ENCODE data around the gene USP35. TPM values are rescaled to one million over a fixed set of nuclear protein-coding genes. Genes with fewer than 3 reads are reported as not detected.
"Not testable (repeated sequence)": the region's sequence is repeated elsewhere in the genome, so short reads cannot be mapped to it uniquely, and the experiment has no call there.

The USP35 gene
- total RNA-seq, 1 experiment from 2014 or later = 5.9 TPM

DNA sequence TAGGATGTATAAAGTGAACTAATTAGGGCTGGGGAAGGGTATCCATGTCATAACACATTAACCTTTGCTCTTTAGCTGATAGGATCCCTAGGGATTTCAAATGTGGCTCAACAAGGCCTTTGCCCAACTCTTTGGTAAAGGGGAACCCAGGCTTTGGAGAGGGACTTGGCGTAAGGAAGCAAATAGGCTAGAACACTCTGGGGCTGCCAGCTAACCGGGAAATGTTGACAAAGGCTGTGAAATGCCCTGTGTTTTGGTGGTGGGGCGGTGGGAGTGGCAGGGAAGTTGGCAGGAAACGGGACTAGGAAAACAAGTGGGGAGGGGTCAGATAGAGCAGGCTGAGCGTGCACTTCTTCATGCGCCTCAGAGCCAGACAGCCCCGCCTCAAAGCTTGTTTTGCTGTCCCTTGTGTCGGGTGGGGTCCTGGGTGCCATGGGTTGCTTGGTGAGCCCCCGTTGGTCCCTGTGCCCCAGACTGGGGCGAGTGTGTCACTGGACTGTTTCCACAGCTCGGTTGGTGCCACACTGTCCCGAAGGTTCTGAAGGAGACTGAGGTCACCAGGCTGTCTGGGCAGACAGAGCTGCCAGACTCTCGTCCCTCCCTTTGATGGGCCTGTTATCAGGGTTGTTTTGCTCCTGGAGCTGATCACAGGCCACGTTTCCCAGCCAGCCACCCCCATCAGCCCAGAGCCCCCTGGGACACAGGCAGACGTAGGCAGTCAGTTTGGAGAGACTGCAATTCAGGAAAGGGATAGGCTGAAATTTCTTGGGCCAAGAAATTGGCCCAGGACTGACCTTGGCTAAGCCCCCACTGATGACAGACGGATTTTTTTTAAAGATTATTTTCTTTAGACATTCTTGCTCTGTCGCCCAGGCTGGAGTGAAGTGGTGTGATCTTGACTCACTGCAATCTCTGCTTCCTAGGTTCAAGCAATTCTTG lies 19.9 kb upstream of the USP35 start:
- no peak for DNase-seq (ENCODE audit: low read depth)

GRCh38 chr11:78170413-78170812 lies 18.3 kb upstream of the USP35 start:
- DNase-seq (ENCODE audit: low read depth) = no peak

- DNase-seq (ENCODE audit: low read depth) = no peak
Measured at GRCh38 chr11:78170874-78171549, 17.7 kb upstream of the USP35 start.

DNA sequence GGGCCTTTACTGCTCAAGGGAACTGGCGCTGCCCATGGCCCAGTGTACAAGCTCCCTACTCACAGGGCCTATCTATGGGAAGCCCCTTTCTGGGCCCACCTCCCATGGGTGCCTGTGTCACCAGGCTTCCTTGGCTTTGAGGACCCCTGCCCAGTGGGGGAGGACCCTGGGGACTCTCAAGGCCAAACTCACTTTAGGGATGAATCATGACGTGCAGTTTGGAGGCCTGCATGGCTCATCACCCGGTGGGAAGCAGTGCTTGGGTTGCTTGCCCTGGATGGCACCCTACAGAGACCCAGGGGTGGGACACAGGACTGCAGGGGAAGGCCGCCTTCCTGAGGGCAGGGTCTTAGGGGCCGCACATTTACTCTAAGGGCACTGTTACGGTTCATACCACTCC lies 16.8 kb upstream of the USP35 start:
- no peak for DNase-seq (ENCODE audit: low read depth)

DNA sequence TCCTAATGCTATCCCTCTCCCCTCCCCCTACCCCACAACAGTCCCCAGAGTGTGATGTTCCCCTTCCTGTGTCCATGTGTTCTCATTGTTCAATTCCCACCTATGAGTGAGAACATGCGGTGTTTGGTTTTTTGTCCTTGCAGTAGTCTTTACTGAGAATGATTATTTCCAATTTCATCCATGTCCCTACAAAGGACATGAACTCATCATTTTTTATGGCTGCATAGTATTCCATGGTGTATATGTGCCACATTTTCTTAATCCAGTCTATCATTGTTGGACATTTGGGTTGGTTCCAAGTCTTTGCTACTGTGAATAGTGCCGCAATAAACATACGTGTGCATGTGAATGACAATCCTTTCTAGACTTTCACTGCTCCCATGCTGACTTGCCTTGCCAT lies 12.9 kb upstream of the USP35 start:
- not testable (repeated sequence) for DNase-seq (ENCODE audit: low read depth)

- DNase-seq (ENCODE audit: low read depth) = no peak
Measured at GRCh38 chr11:78176605-78177141, 12.0 kb upstream of the USP35 start.

GRCh38 chr11:78177216-78177615 lies 11.5 kb upstream of the USP35 start:
- no peak for DNase-seq (ENCODE audit: low read depth)

DNA sequence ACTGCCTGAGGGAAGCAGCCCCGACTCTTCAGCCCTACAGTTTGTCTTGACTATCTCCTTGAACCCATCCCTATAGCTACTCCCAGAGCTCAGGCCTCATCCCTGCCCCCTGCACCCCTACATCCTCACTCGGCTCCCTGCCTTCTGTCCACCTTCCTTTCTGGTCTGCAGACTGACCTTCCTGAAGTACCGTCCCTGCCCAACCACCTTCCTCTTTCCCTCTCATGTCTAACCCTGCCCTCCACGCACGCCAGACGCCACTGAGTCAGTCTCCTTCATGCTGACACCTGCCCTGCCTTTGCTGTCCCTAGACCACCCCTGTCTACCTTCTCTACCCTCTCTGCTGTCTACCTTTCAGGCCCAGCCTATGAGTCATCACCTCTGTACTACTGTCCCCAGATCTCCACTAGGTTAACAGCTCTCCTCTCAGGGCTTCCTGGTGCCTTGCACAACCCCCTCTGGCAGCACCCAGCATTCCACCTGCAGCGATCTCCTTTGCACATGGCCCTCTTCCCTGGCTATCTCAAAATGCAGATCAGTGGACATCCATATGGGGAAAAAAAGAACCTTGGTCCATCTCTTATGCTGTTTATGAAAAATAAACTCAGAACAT lies 9.2 kb upstream of the USP35 start:
- DNase-seq (ENCODE audit: low read depth) = no peak

DNA sequence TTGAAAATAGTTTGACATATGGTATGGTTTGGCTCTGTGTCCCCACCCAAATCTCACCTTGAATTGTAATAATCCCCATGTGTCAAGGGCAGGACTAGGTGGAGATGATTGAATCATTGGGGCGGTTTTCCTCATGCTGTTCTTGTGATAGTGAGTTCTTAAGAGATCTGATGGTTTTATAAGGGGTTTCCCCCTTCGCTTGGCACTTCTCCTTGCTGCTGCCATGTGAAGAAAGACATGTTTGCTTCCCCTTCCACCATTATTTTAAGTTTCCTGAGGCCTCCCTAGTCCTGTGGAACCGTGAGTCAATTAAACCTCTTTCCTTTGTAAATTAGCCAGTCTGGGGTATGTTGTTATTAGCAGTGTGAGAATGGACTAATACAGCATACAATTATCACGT lies 8.0 kb upstream of the USP35 start:
- no peak for DNase-seq (ENCODE audit: low read depth)

DNA sequence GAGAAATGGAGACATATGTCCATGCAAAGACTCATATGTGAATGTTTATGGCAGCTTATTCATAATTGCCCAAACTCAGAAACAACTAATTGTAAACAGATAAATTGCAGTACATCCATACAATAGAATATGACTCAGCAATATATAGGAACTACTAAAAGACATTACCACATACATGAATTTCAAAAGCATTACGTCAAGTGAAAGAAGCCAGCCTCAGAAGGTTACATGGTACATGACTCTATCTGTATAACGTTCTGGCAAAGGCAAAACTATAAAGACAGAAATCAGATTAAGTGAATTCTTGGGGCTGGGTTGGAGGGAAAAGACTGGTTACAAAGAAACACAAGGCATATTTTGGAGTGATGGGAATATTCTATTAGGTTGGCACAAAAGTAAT lies 7.5 kb upstream of the USP35 start:
- no peak for DNase-seq (ENCODE audit: low read depth)

GRCh38 chr11:78187366-78188285 lies 1.1 kb upstream of the USP35 start:
- DNase-seq (ENCODE audit: low read depth) = no peak

DNA sequence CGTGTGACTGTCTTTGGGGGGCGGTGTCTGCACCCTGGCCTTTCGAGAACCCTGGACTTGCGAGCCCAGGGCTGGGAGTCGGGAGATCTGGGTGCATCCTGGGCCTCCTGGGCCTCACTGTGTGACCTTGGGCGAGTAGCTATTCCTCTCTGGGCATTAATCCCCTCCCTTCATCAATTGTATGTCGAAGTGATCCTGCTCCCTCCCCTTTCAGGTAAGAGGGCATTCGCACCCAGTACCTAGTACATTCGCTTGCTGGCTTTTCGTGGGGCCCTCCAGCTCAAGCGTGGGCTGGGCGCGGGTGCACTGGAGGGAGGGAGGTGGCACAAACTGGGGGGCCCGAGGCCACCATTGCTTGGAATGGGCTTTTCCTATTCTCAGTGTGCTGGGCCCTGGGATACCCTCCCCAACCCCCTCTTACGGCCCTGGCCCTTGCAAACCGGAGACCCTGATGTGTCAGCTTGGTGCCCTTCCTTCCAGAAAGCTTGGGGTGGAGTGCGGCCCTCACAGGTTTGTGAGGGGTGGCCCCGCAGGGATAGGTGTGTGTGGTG lies 530 bp downstream of the USP35 start:
- DNase-seq (ENCODE audit: low read depth) = no peak

GRCh38 chr11:78189851-78190250 lies 1.1 kb downstream of the USP35 start:
- DNase-seq (ENCODE audit: low read depth) = no peak

DNA sequence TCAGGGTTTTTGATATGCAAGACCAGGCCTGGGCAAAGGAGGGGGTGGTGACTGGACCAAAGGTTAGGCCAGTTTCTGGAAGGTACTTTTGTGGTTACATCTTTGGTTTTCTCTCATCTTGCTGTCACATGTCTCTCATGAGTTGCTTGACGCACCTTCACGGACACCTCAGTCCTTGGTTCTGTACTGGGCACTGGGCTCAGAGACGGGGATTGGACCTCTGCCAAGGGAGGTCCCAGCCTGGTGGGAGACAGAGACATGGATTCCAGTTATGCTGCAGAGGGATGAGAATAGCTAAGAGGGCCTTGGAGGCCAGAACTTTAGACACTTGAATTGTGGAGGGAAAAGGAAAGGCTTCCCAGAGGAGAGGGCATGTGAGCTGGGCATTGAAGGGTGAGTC lies 1.7 kb downstream of the USP35 start:
- no peak for DNase-seq (ENCODE audit: low read depth)

- DNase-seq (ENCODE audit: low read depth) = no peak
Measured at GRCh38 chr11:78190871-78191538, 2.3 kb downstream of the USP35 start.

DNA sequence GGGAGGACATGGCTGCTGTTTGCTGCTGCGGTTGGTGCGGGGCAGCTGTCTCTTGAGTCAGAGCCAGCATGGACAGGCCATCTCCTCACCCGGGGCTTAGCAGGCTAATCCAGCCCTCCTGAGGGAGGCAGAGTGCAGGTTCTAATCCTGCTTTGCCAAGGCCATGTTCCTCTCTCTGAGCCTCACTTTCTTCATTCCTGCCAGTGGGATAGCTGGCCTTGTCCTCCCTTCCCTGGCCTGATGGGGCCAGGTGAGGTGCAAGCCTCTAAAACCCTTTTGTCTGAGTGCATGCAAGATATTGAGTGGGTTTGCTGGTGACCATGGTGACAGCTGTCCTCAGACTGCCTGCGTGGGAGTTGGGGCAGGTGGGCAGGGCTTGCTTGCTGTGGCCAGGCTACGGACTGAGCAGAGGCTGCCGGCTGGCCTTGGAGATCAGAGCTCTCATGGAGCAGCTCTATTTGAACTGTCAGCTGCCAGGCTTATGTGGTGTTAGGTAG lies 3.6 kb downstream of the USP35 start:
- no peak for DNase-seq (ENCODE audit: low read depth)

DNA sequence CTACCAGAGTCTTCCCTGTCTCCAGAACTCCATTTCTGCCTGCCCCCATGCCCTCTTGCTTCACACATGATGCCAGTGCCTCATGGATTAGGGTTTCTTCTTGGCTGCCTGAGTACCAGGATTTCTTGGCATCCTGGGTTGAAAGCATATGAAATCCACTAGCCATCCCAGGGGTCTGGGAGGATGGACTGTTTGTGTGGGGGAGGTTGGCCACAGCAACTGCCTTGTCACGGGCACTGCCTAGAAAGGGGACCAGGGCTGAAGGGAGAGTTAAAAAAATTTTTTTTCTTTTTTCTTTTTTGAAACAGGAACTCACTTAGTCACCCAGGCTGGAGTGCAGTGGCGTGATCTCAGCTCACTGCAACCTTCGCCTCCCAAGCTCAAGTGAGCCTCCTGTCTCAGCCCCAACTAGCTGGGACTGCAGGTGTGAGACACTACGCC lies 4.2 kb downstream of the USP35 start:
- DNase-seq (ENCODE audit: low read depth) = no peak

- no peak for DNase-seq (ENCODE audit: low read depth)
Measured at GRCh38 chr11:78193806-78194205, 5.1 kb downstream of the USP35 start.

DNA sequence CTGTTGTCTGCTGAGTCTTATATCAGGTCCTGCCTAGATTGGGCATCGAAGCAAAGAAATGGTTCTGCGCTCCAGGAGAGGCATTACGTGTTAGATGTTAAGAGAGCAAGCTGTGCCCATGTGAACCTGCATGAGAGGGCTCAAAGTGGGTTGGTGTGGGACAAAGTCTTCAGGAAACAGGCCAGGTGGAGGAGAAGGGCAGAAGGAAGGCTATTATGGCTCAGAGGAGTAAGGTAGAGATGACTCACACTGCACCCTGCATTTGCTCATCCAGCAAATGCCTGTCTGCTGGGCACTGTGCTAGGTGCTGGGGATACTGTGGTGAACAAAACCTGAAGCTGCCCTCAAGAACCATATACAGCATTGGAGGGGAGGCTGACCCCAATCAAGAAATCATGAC lies 5.8 kb downstream of the USP35 start:
- DNase-seq (ENCODE audit: low read depth) = no peak

Measured in HT1080 (cell line).